Measurements from ENCODE around the gene B3GAT1.

- no peak for TF ChIP-seq CTCF (IDR thresholded peaks at IDR 0.05)
- no peak for TF ChIP-seq POLR2AphosphoS5 (IDR thresholded peaks at IDR 0.05; ENCODE audit: low read depth, low read length)
- TF ChIP-seq SIN3A (IDR thresholded peaks at IDR 0.05; ENCODE audit: borderline replicate concordance, insufficient read depth, low read depth, low read length) = no peak
- no peak for TF ChIP-seq REST (IDR thresholded peaks at IDR 0.05; ENCODE audit: insufficient read depth in 1 of 2, low read depth in 2 of 2, low read length in 1 of 2)
Measured at GRCh38 chr11:134366254-134366653, 45.8 kb downstream of the B3GAT1 start.
